CD4-positive, alpha-beta T cell treated with Interleukin-1 beta for 1 hour (primary cell): ENCODE results near the gene EIF5A2.
A peak's percentile ranks its signal among the peaks of the same experiment; 100 is the strongest.
"Not testable (repeated sequence)": the region's sequence is repeated elsewhere in the genome, so short reads cannot be mapped to it uniquely, and the experiment has no call there.

ENCODE experiments used
- DNase-seq, 2 donors: peaks; one replicate each; pipeline ENCODE4 v3.0.0-alpha.2; 2020 to 2022

The EIF5A2 gene

DNA sequence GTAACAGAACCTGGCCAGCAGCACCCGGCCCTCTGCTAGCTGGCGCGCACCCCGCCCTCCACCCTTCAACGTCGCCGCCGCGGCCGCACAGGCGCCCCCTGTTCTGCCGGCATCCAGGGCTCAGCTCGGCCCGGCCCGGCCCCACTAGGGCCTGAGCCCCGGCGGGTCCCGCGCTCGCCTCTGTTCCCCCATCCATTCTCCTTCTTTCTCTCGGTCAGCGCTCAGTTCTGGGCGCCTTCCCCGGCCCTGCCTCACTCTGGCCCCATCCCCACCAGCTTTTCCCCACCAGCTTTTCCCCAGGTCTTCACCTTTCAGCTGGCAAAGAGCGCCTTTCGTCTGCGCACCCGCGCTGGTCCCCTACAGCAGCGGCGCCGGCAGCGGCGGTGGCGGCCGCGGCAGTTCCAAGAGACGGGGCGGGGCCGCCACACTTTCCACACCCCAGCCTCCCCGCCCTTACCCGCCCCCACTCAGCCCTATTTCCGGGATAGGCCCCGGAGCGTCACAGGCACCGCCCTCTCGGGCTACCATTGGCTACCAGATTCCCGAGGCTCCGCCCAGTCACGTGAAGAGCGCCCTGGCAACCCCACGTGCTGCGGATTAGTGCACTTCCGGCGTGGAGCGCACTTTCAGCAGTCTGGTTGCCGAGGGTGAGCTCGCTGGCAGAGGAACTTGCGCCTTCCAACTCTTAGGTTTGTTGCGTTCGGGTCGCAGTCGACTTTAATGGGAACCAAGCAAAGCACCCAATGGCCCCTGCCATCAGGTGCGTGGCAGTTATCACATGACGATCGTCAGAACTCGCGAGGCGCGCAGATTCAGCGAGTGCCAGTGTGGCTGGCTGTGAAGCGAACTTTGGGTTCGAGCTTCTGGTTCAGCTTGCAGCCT is at the start of gene EIF5A2:
Gene EIF5A2 (minus strand): TSS at position 403 of the 882 bp plus-strand sequence. CDS start 831 bp downstream, outside the sequence.
- DNase-seq = peak; percentile 96 to 97

DNA sequence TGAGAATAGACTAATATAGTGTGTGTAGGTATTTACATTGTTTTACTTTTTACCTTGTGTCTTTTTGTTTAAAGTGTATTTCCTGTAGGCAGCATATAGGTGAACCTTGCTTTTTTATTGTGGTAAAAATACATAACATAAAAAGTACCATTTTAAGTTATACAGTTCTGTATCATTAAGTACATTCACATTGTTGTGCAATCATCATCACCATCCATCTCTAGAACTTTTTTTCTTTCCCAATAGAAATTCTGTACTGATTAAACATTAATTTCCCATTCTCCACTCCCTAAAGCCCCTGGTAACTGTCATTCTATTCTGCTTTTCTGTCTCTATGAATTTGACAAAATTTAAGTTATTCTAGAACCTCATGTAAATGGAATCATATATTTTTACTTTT is 48.2 kb upstream of the EIF5A2 start:
- no peak for DNase-seq

DNA sequence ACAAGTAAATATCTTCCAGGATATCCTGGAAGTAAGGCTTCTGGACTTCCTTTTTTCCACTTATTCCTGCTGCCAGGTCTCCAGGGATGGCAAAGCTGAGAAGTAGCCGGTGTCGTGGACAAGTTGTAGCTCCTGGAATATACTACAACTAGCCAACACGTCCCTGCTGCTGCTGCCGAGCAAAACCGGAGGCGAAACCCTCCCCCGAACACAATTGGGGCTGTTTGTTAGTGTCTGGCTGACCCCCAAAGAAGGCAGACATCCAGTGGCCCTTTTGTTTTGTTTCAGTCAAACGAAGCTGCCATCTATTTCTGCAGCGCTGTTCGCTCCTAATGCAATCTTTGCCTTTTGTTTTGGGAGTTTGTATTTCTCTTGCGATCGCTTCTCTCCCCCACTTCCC is 45.3 kb upstream of the EIF5A2 start:
- no peak for DNase-seq

DNA sequence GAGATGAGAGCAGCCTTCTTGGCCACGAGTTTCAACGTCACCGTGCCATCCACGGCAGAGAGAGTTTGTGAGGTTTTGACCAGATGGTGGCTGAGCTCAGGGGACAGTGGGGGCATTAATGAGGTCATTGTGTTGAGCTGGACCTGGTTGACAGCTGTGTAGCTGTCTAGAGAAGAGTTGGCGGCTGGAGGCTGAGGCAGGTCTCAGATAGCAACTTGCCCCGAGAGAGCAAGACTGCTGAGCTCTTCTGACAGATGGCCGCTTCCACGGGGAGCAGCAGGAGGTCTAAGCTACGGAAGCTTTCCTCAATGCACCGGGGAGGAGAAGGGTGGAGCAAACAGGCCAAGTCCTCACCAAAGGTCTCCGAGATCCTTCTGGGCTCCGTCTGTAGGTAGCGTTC is 44.8 kb upstream of the EIF5A2 start:
- DNase-seq = no peak

DNA sequence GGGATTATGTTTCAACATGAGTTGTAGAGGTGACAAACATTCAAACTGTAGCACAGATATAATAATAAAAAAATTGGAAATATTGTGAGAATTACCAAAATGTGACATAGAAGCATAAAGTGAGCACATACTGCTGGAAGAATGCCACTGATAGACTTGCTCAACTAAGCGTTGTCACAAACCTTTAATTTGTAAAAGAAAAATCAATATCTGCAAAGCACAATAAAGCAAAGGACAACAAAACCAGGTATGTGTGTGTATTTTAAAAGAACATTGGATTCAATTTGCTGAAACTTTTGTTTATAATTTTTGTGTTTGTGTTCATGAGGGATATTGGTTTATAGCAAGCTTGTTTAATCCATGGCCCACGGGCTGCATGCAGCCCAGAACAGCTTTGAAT is 40.8 kb upstream of the EIF5A2 start:
- no peak for DNase-seq

DNA sequence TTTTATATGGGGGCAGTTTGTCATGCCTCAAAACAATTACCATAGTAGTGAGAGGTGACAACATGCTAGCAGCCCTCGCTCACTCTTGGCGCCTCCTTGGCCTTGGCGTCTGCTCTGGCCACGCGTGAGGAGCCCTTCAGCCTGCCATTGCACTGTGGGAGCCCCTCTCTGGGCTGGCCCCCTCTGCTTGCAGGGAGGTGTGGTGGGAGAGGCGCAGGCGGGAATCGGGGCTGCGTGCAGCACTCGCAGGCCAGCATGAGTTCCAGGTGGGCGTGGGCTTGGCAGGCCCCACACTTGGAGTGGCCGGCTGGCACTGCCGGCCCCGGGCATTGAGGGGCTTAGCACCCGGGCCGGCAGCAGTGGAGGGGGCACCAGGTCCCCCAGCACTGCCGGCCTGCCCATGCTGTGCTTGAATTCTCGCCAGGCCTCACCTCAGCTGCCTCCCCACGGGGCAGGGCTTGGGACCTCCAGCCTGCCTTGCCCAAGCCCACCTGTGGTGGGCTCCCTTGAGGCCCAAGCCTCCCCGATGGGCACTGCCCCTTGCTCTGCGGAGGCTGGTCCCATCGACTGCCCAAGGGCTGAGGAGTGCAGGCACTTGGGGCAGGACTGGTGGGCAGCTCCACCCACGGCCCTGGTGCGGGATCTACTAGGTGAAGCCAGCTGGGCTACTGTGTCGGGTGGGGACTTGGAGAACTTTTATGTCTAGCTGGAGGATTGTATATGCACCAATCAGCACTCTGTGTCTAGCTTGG is 38.8 kb upstream of the EIF5A2 start:
- DNase-seq = no peak

DNA sequence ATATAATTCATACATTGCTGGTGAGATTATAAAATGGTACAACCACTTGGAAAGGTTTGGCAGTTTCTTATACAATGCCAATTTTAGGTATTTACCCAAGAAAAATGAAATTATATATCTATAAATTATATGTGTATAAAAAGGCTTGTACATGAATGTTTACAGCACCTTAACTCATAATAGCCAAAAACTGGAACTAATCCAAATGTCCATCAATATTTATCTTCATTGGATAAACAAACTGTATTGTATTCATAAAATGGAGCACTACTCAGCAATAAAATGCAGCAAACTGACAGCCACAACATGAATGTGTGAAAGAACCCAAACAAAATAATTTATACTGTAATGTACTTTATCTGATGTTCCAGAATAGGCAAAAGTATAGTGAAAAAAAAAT is 33.6 kb upstream of the EIF5A2 start:
- no peak for DNase-seq

DNA sequence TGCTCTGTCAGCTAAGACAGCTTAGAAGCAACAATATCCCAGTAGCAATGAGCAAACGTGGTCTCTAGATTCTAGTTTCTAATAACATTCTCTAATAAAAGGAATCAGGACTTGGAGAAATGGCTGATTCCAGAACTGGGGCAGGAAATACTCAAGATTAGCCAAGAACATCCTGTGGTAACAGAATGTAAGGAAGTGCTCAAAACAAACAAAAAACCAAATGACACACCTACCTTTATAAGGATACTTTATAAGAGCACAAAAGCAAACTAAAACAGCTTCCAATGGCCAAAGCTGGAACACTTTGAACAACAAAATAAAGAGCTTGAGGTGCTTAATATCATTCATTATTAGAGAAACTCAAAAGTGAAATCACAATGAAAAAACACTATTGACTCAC is 33.1 kb upstream of the EIF5A2 start:
- DNase-seq = no peak

DNA sequence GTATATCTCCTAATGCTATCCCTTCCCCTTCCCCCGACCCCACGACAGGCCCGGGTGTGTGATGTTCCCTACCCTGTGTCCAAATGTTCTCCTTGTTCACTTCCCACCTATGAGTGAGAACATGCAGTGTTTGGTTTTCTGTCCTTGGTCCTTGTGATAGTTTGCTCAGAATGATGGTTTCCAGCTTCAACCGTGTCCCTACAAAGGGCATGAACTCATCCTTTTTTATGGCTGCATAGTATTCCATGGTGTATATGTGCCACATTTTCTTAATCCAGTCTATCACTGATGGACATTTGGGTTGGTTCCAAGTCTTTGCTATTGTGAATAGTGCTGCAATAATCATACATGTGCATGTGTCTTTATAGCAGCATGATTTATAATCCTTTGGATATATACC is 24.6 kb upstream of the EIF5A2 start:
- not testable (repeated sequence) for DNase-seq

DNA sequence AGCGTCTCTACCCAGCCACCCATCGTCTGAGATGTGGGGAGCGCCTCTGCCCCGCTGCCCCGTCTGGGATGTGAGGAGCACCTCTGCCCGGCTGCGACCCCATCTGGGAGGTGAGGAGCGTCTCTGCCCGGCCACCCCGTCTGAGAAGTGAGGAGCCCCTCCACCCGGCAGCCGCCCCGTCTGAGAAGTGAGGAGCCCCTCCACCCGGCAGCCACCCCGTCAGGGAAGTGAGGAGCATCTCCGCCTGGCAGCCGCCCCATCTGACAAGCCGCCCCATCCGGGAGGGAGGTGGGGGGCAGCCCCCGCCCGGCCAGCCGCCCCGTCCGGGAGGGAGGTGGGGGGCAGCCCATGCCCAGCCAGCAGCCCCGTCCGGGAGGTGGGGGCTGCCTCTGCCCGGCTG is 15.1 kb upstream of the EIF5A2 start:
- DNase-seq = not testable (repeated sequence)

DNA sequence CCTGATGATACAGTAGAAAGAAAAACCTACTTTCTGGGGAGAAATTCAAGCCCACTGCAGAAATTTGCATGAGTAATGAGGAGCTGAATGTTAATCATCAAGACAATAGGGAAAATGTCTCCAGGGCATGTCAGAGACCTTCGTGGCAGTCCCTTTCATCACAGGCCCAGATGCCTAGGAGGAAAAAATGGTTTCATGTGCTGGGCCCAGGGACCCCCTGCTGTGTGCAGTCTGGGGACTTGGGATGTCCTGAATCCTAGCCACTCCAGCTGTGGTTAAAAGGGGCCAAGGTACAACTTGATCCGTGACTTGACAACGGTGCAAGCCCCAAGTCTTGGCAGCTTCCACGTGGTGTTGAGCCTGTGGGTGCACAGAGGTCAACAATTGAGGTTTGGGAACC is 10.3 kb upstream of the EIF5A2 start:
- no peak for DNase-seq

DNA sequence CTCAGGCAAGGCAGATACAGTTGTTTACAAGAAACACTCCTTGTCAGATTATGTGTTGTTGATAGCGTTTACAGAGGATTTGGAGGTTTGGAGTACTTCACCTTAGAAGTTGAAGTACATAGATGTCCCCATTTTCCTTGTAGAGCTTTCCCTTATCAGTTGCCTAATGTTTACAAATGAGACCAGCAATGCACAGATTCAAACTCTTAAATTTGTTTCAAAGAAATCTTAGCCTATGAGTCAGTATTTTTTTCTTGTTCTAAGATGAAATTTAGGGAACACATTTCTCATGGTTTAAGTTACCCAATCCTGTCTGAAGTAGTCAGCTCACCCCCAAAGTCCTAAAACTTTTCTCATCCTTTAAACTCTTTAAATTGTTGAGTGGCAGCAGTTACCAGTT is 6.3 kb upstream of the EIF5A2 start:
- no peak for DNase-seq

DNA sequence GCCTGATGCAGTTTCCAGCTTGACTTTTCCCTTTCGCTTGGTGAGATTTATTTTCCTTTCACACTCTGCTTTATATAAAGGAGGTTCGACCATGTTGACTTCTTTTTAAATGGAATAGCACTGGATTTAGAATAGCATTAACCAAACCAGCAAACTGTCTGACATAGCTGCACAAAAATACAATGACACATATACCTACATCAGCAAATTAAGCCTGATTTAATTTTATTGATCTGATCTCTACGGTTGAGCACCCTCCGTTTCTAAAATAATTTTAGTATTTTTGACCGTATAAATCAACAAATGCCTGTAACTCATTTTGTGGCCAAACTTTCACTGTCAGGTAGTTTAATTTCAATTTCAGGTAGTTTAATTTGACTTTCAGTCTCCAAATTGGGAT is 5.8 kb upstream of the EIF5A2 start:
- DNase-seq = no peak

DNA sequence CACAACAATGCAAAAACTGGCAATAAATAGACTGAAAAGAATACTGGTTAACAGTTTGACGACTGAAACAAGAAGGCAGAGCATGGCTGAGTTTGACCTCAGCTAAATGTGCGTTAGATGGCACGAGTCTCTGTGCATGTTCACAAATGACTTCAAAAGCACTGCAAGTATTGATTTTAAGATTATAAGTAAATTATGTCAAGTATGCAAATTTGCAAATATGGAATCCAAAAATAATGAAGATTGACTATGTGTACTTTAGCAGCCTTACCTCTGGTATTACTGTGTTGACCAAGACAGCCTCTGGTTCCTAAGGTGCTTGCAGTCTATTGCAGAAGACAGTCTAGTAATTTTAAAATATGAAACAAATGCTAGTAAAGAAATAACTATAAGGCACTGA is 2.6 kb upstream of the EIF5A2 start:
- DNase-seq = no peak

DNA sequence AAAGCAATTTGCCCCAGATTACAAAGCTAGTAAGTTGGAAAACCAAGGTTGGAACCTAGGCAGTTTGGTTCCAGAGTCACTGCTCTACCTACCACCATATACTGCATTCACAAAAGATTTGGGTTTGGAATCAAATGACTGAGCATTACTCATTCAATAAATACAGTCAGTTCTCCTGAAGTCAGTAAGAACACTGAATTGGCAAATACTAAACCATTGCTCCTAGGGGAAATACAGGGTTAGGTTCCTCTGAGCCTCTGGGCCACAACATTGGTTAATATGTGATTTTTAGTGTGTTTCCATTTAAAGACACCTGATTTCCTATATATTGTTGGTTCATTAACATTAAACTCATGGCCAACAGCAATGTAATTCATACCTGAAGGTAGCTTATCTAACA is 2.1 kb upstream of the EIF5A2 start:
- DNase-seq = no peak

DNA sequence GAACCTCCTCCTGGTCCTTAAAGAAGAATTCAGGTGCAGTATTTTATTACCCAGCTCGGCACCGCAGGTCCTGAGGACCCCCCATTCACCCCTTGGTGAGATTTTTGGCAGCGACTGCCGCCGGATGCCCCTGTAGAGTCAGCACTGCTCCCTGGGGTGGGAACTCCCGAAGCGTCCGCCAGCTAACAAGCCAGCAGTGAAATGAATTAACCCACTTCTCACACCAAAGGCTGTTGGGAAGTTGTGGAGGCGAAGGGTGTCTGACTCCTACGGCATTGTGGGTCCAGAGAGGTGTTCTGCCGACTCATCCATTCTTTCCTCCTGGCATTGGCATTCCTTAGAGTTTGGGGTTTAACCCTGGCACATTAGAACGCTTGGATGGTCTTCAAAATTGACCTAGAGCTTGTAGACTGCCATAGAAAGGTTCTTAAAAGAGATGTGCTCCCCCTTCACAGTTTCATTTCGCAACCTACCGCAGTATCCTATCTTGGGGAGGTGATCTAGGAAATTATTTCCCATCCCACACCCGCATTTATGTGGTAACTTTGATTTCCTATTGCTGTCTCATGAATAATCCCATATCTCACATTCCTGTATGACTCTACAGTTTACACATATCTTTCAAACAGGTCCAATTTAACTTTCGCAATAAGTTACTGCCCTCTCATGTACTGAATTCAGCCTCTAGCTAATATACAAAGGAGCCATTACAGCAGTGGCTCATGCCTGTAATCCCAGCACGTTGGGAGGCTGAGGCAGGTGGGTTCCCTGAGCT is 879 bp upstream of the EIF5A2 start:
- peak in 1 of 2 donors; percentile 13 for DNase-seq

DNA sequence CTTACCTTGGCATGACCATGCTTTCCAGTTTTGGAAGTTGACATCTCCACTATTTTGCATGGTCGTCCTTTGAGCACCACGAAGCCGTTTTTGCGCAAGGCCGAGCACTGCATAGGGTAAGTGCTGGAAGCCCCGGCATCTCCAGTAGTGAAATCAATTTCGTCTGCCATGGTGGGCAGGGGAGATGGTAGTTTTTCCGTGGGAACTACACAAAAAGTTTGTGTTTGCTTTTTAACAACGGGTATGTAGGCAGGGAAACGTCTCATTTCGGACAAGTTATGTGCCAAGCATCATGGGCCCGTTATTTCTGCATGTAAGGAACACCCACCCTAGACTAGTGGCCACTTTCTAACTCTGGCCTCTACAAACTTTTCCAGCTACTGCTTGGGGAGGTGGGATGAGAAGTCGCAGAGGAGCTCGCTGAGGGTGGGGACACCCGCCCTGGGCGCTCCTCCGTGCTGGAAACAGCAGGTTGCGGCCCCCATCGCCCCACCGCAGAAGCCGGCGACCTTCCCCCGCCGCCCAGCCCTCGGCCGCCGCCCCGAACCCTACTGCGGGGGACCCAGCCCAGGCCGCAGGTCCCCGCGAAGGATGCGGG is 701 bp downstream of the EIF5A2 start:
- no peak for DNase-seq

DNA sequence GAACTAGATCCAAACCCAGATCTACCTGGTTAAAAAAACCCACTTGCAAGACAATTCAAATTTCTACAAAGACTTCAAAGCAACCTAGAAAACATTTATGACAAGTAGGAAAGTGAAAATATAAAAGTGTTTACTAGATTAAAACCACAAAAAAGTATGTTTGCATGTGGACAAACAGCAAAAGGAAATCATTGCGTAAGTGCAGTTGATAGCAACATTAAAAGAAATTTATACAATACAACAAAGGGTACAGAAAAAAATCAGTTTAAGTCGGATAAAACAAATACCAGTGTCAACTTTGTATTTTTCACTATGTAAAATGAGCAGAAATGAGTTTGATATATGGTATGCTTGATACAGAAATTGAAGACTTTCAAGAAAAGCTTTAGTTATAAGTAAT is 2.6 kb downstream of the EIF5A2 start:
- DNase-seq = no peak

DNA sequence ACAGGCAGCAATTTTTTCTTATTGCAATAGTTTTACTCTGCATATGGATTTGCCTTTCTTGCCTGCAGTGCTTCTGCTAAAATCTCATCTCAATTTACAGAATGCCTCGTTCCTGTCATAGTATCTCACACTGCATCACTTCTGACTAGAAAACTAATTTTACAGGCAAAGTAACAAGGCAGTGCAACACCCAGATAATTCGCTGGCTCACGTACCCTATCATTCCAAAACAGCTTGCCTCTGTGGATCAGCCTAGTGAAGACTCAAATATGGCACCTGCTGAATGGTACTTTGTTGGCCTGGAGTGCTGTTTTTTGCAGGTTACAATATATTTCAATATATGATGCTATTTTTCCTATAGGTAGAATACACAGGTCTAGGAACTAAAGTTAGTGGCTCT is 5.3 kb downstream of the EIF5A2 start:
- no peak for DNase-seq

DNA sequence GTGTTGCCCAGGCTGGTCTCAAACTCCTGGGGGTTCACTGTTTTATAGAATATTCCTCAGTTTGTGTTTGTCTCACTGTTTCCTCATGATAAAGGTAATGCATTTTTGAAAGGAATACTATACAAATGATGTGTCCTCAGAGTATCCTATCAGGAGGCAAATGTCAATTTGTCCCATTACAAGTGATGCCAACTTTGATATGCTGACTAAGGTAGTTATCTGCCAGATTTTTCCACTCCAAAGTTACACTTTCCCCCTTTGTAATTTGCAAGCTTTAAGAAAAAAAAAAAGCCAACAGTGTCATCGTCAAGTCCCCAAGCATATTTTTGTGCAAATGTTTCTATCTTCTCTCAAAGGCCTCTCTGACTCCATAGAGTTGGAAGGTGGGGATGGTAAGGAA is 9.0 kb downstream of the EIF5A2 start:
- no peak for DNase-seq

DNA sequence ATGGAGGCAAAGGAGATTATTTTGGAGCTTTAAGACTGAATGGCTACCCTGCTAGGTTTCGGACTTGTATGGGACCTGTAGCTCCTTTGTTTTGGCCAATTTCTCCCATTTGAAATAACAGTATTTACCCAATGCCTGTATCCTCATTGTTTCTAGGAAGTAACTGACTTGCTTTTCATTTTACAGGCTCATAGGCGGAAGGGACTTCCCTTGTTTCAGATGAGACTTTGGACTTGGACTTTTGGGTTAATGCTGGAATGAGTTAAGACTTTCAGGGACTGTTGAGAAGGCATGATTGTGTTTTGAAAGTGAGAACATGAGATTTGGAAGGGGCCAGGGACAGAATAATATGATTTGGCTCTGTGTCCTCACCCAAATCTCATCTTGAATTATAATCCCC is 10.5 kb downstream of the EIF5A2 start:
- no peak for DNase-seq

DNA sequence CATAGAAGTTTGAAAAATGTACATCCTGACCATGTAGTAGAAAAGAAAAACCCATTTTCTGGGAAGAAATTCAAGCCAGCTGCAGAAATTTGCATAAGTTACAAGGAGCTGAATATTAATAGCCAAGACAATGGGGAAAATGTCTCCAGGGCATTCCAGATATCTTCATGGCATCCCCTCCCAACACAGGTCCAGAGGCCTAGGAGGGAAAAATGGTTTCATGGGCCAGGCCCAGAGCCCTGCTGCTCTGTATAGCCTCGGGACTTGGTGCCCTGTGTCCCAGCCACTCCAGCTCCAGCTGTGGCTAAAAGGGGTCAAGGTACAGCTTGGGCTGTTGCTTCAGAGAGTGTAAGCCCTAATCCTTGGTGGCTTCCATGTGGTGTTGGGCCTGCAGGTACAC is 11.2 kb downstream of the EIF5A2 start:
- DNase-seq = not testable (repeated sequence)

DNA sequence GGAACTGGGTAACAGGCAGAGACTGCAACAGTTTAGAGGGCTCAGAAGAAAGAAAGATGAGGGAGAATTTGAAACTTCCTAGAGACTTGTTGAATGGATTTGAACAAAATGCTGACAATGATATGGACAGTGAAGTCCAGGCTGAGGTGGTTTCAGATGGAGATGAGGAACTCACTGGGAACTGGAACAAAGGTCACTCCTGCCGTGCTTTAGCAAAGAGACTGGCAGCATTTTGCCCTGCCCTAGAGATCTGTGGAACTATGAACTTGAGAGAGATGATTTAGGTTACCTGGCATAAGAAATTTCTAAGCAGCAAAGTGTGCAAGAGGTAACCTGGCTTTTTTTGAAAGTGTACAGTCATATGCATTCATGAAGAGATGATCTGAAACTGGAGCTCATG is 11.7 kb downstream of the EIF5A2 start:
- no peak for DNase-seq
